ENCODE measurements around the gene NOTO.
A peak's percentile ranks its signal among the peaks of the same experiment; 100 is the strongest.

Gene NOTO

GRCh38 chr2:73212448-73213176, 10.2 kb downstream of the NOTO start:
- H3K4me3 ChIP-seq (ENCODE audit: low read length): peak overlapping the region; percentile 84
- H3K27me3 ChIP-seq (ENCODE audit: low read depth, low read length): no peaks in the 10 kb centered on the region
- peak overlapping the region; percentile 93 for H2AFZ ChIP-seq (ENCODE audit: low read depth, low read length)
- H3K4me1 ChIP-seq (ENCODE audit: low read length): peaks cover 23% of the 10 kb centered on the region
- peak overlapping the region; percentile 66 for H3K4me2 ChIP-seq (ENCODE audit: low read length)
- H3K27ac ChIP-seq (ENCODE audit: low read length): peak overlapping the region; percentile 49; the same call in 1 of the 2 replicates
- no peaks in the 10 kb centered on the region for H4K20me1 ChIP-seq (ENCODE audit: insufficient read depth, low read length)
- H3K36me3 ChIP-seq (replicated peaks; ENCODE audit: low read depth, low read length): no peaks in the 10 kb centered on the region
- no peaks in the 10 kb centered on the region for H3K9me3 ChIP-seq (ENCODE audit: insufficient read depth, low read length)
- H3K79me2 ChIP-seq (ENCODE audit: low read length): peaks cover 35% of the 10 kb centered on the region
- H3K9ac ChIP-seq (ENCODE audit: low read length): peak overlapping the region; percentile 76
- TF ChIP-seq EZH2phosphoT487 (IDR thresholded peaks at IDR 0.05; ENCODE audit: low read depth) (no peak), CTCF (IDR thresholded peaks at IDR 0.05; ENCODE audit: low read depth, low read length) (peak; percentile 82)

- Histone ChIP-seq H3K9me3 (ENCODE audit: insufficient read depth, low read length) (no peaks in the 10 kb centered on the region), H4K20me1 (ENCODE audit: insufficient read depth, low read length) (no peaks in the 10 kb centered on the region)
Observed at GRCh38 chr2:73214120-73215035, 12.0 kb downstream of the NOTO start, which contains the start of gene SMYD5. Gene SMYD5 (plus strand): TSS chr2:73214245. CDS start chr2:73214267, 22 bp downstream.

GRCh38 chr2:73215254-73215653, 12.9 kb downstream of the NOTO start:
- Histone ChIP-seq H3K9ac (ENCODE audit: low read length) (peak overlapping the region; percentile 76), H3K27me3 (ENCODE audit: low read depth, low read length) (no peaks in the 10 kb centered on the region), H3K36me3 (replicated peaks; ENCODE audit: low read depth, low read length) (peaks cover 3% of the 10 kb centered on the region), H2AFZ (ENCODE audit: low read depth, low read length) (no peak overlapping the region), H3K9me3 (ENCODE audit: insufficient read depth, low read length) (no peaks in the 10 kb centered on the region), H3K4me3 (ENCODE audit: low read length) (peak overlapping the region; percentile 84), H4K20me1 (ENCODE audit: insufficient read depth, low read length) (0 out of 2 replicates have a peak, but pooled peaks cover 7% of the 10 kb centered on the region), H3K4me1 (ENCODE audit: low read length) (peaks cover 32% of the 10 kb centered on the region), H3K4me2 (ENCODE audit: low read length) (peak overlapping the region; percentile 66), H3K79me2 (ENCODE audit: low read length) (peaks cover 49% of the 10 kb centered on the region), H3K27ac (ENCODE audit: low read length) (no peak overlapping the region)
- TF ChIP-seq EZH2phosphoT487 (IDR thresholded peaks at IDR 0.05; ENCODE audit: low read depth): no peak
- TF ChIP-seq CTCF (IDR thresholded peaks at IDR 0.05; ENCODE audit: low read depth, low read length): no peak

More at GRCh38 chr2:73214120-73215035, 12.0 kb downstream of the NOTO start, which contains the start of gene SMYD5:
- Histone ChIP-seq H3K27me3 (ENCODE audit: low read depth, low read length) (no peaks in the 10 kb centered on the region), H3K4me2 (ENCODE audit: low read length) (peak within 1 kb of the TSS; percentile 66), H3K79me2 (ENCODE audit: low read length) (peaks cover 49% of the 10 kb centered on the region), H3K36me3 (replicated peaks; ENCODE audit: low read depth, low read length) (no peaks in the 10 kb centered on the region), H3K27ac (ENCODE audit: low read length) (peak within 1 kb of the TSS; percentile 49), H3K4me3 (ENCODE audit: low read length) (peak within 1 kb of the TSS; percentile 84), H3K9ac (ENCODE audit: low read length) (peak within 1 kb of the TSS; percentile 76), H2AFZ (ENCODE audit: low read depth, low read length) (peak within 1 kb of the TSS; percentile 93), H3K4me1 (ENCODE audit: low read length) (peaks cover 23% of the 10 kb centered on the region)
- TF ChIP-seq CTCF (IDR thresholded peaks at IDR 0.05; ENCODE audit: low read depth, low read length) (no peak), EZH2phosphoT487 (IDR thresholded peaks at IDR 0.05; ENCODE audit: low read depth) (no peak)

- Histone ChIP-seq H3K4me1 (ENCODE audit: low read length) (peaks cover 35% of the 10 kb centered on the region), H3K36me3 (replicated peaks; ENCODE audit: low read depth, low read length) (peaks cover 14% of the 10 kb centered on the region), H3K9ac (ENCODE audit: low read length) (no peak overlapping the region), H4K20me1 (ENCODE audit: insufficient read depth, low read length) (0 out of 2 replicates have a peak, but pooled peaks cover 7% of the 10 kb centered on the region), H2AFZ (ENCODE audit: low read depth, low read length) (no peak overlapping the region), H3K27ac (ENCODE audit: low read length) (no peak overlapping the region), H3K79me2 (ENCODE audit: low read length) (peaks cover 49% of the 10 kb centered on the region), H3K4me3 (ENCODE audit: low read length) (no peak overlapping the region), H3K27me3 (ENCODE audit: low read depth, low read length) (no peaks in the 10 kb centered on the region), H3K4me2 (ENCODE audit: low read length) (no peak overlapping the region), H3K9me3 (ENCODE audit: insufficient read depth, low read length) (no peaks in the 10 kb centered on the region)
- TF ChIP-seq CTCF (IDR thresholded peaks at IDR 0.05; ENCODE audit: low read depth, low read length) (no peak), EZH2phosphoT487 (IDR thresholded peaks at IDR 0.05; ENCODE audit: low read depth) (no peak)
Observed at GRCh38 chr2:73217160-73217559, 14.8 kb downstream of the NOTO start.

Measured in OCI-LY3 (cell line).